ENCODE data around the gene ACOT7.

The ACOT7 gene

DNA sequence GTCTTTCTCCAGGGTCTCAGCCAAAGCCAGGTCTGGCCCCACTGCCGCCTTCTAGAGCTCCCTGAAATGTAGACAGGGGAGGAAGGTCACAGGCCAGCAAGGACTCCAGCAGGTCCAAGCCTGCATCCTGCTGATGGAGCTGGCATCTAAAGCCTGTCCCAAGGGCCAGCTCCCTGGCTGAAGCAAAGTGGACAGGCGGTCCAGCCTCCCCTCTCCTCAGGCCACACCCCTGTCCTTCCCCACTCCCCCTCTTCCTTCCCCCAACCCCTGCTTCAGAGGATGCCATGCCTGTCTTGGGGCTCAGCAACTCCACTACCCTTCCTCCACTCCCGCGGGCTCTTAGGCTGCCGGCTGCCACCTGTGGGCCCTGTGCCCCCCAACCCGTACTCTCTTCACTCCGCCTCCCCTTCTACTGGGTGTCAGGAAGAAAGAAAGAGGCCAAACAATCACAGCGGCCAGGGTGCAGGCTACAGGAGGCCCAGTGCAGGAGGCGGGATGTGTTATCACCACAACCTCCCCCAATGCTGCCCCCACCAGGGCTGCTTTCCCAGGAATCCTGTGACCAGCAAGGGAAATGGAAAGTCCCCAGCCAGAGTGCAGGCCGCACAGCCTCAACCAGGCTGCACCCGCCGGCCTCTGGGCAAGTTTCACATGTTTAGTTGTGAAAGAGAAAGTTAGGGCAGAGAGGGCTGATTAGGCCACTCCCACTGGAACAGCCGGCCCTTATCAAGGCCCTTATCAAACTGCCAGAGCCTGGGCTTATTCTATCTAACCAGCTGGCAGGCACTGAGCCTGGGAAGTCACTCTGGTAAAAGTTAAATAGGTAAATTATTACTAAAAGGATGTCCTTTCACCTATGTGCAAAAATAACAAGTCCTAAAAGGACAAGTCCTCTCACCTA lies 34.1 kb downstream of the ACOT7 start:
- in situ Hi-C loops (cut with HindIII; ENCODE audit: low pct_unique_long_range_greater_than_20kb, low sequenced_read_pairs) = no loop called here
- no peak for DNase-seq (ENCODE audit: low read depth in 1 of 2, low spot score in 1 of 2)
- TF ChIP-seq JUND (IDR thresholded peaks at IDR 0.05; ENCODE audit: low read depth) = no peak

DNA sequence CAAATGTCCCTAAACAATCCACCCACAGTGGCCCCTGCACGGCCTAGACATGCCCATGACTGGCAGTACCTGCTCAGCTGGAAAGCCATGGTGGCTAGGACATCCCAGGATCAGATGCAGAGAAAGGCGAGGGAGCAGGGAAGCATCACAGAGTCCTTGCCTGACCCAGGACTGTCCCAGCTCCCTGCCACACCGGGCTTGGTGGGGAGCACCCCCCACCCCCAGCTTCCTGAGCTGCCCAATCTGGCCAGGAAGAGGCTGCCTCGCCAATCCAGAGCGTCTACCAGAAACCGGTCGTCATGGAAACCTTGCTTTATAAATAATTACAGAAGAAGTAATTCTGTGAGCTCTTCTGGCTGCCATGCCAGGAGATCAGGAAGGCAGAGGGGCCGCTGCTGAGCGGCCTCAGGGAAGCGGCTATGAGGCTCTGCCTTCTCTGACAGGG lies 34.8 kb downstream of the ACOT7 start:
- peak in 1 of 2 experiments; percentile 37 for DNase-seq (ENCODE audit: low read depth in 1 of 2, low spot score in 1 of 2)
- in situ Hi-C loops (cut with HindIII; ENCODE audit: low pct_unique_long_range_greater_than_20kb, low sequenced_read_pairs) = no loop called here
- TF ChIP-seq JUND (IDR thresholded peaks at IDR 0.05; ENCODE audit: low read depth) = no peak

DNA sequence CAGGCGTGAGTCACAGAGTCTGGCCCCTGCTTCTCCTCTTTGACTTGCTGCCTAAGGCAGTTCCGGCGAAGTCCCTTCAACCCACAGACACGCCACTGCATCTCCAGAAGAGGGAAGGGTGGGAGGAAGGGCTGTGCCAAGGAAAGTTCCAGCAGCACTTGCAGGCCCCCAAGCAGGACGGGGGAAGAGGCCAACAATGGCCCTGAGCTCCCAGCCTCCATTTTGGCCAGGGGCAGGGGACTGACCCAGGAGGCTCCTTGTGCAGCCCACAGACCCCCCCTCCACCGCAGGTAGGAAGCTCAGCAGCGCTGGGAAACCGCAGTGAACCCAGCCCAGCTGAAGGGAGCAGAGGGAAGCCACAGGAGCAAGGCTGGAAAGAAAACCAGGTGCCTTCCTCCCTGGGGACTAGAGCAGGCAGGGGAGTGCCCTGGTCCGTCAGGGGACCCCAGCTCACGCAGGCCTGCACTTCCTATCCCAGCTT lies 35.4 kb downstream of the ACOT7 start:
- no peak for DNase-seq (ENCODE audit: low read depth in 1 of 2, low spot score in 1 of 2)
- in situ Hi-C loops (cut with HindIII; ENCODE audit: low pct_unique_long_range_greater_than_20kb, low sequenced_read_pairs) = no loop called here
- no peak for TF ChIP-seq JUND (IDR thresholded peaks at IDR 0.05; ENCODE audit: low read depth)

- in situ Hi-C loops (cut with HindIII; ENCODE audit: low pct_unique_long_range_greater_than_20kb, low sequenced_read_pairs) = no loop called here
- TF ChIP-seq JUND (IDR thresholded peaks at IDR 0.05; ENCODE audit: low read depth) = no peak
- DNase-seq (ENCODE audit: low read depth in 1 of 2, low spot score in 1 of 2) = no peak
Observed at GRCh38 chr1:6357243-6357936, 36.2 kb downstream of the ACOT7 start.

GRCh38 chr1:6355621-6356020 lies 37.9 kb downstream of the ACOT7 start:
- DNase-seq (ENCODE audit: low read depth in 1 of 2, low spot score in 1 of 2) = no peak
- TF ChIP-seq JUND (IDR thresholded peaks at IDR 0.05; ENCODE audit: low read depth) = no peak
- in situ Hi-C loops (cut with HindIII; ENCODE audit: low pct_unique_long_range_greater_than_20kb, low sequenced_read_pairs) = no loop called here

GRCh38 chr1:6354659-6355317 lies 38.8 kb downstream of the ACOT7 start:
- DNase-seq (ENCODE audit: low read depth in 1 of 2, low spot score in 1 of 2) = no peak
- no peak for TF ChIP-seq JUND (IDR thresholded peaks at IDR 0.05; ENCODE audit: low read depth)
- in situ Hi-C loops (cut with HindIII; ENCODE audit: low pct_unique_long_range_greater_than_20kb, low sequenced_read_pairs) = no loop called here

- DNase-seq (ENCODE audit: low read depth in 1 of 2, low spot score in 1 of 2) = no peak
- in situ Hi-C loops (cut with HindIII; ENCODE audit: low pct_unique_long_range_greater_than_20kb, low sequenced_read_pairs) = no loop called here
Observed at GRCh38 chr1:6353955-6354658, 39.5 kb downstream of the ACOT7 start.

DNA sequence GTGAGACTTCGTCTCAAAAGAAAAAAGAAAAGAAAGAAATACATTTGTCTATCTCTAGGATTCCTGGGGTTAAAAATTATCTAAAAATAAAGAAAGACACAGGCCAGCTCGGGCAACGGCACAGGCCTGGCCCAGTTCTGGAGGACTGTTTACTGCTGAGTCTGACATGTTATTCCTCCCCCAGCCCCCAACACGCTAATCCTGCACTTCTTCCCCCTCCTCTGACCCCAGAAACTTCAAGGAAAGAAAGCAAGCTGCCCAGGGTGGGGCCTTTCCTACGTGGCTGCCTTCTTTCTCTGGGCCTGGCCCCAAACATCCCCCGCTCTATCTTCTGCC lies 40.0 kb downstream of the ACOT7 start:
- no peak for DNase-seq (ENCODE audit: low read depth in 1 of 2, low spot score in 1 of 2)
- TF ChIP-seq JUND (IDR thresholded peaks at IDR 0.05; ENCODE audit: low read depth) = no peak
- in situ Hi-C loops (cut with HindIII; ENCODE audit: low pct_unique_long_range_greater_than_20kb, low sequenced_read_pairs) = no loop called here

More at GRCh38 chr1:6353955-6354658, 39.5 kb downstream of the ACOT7 start:
- TF ChIP-seq JUND (IDR thresholded peaks at IDR 0.05; ENCODE audit: low read depth) = no peak

DNA sequence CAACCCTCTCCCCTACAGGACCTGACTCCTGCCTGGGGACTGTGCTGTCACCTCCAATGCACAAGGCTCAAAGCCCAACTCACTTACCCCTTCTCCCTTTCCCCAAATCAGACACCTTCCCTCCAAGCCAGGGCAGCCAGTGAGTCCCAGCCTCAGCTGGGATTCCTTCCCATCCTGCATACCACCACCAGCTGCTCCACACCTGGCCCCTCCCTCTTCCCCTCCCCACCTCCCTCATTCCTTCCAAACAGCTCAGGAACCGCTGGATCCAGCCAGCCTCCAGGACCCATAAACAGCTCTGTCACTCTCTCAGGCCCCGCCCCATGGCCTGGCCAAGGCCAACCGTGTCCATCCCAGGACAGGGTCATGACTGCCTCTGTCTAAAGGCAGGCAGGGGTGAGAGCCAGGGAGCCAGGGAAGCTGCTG lies 41.4 kb downstream of the ACOT7 start:
- in situ Hi-C loops (cut with HindIII; ENCODE audit: low pct_unique_long_range_greater_than_20kb, low sequenced_read_pairs) = no loop called here
- DNase-seq (ENCODE audit: low read depth in 1 of 2, low spot score in 1 of 2) = peak in 1 of 2 experiments; percentile 52
- TF ChIP-seq JUND (IDR thresholded peaks at IDR 0.05; ENCODE audit: low read depth) = no peak

- TF ChIP-seq JUND (IDR thresholded peaks at IDR 0.05; ENCODE audit: low read depth) = no peak
- DNase-seq (ENCODE audit: low read depth in 1 of 2, low spot score in 1 of 2) = peak in 1 of 2 experiments; percentile 68
- in situ Hi-C loops (cut with HindIII; ENCODE audit: low pct_unique_long_range_greater_than_20kb, low sequenced_read_pairs) = no loop called here
Observed at GRCh38 chr1:6351480-6352137, 42.0 kb downstream of the ACOT7 start.

DNA sequence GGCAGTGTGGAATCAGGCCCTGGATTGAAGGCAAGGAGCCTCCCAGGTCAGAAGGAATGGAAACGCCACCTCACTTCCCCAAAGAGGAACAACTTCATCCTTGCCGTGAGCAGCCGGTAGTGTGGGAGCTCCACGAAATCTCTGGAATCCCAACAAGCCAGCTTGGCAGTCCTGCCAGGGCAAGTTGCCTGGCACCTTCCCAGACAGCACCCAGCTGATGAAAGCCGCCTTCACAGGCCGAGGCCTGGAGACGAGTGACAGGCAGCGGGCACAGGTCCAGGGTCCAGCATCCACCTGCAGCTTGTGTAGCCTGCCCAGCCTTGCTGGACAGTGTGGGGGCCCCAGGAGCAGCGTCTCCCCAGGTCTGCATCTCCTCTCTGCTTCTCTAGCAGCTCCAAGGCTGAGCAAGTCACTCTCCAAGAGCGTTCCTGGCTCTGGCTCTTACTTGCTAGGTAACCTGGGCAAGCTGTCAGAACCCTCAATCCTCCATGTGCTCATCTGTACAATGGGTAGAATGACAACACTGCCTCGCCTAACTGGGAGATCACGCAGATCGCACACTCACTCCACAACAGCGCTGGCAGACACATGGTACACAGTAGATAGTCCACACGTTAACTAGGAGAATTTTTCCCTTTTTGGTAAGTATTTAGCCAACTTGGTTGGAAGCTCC lies 43.0 kb downstream of the ACOT7 start:
- DNase-seq (ENCODE audit: low read depth in 1 of 2, low spot score in 1 of 2) = peak; percentile 58 to 94
- in situ Hi-C loops (cut with HindIII; ENCODE audit: low pct_unique_long_range_greater_than_20kb, low sequenced_read_pairs) = no loop called here
- no peak for TF ChIP-seq JUND (IDR thresholded peaks at IDR 0.05; ENCODE audit: low read depth)
